22Rv1 (cell line): ENCODE measurements around the gene MACIR.

ENCODE experiments used
- H3K27ac ChIP-seq: fragments of 450-650 bp; 2 replicates; pipeline ENCODE4 v1.5.1; 2017
- CTCF ChIP-seq: fragments of 450-650 bp; IDR thresholded peaks from 2 replicates; pipeline ENCODE4 v1.5.1; 2017; ENCODE audit warnings: mild to moderate bottlenecking
- ZFX ChIP-seq: fragments of 450-650 bp; IDR thresholded peaks from 2 replicates; pipeline ENCODE4 v1.6.1; 2017; ENCODE audit warnings: antibody characterized with exemption, borderline replicate concordance

Gene MACIR, protein sequence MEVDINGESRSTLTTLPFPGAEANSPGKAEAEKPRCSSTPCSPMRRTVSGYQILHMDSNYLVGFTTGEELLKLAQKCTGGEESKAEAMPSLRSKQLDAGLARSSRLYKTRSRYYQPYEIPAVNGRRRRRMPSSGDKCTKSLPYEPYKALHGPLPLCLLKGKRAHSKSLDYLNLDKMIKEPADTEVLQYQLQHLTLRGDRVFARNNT

GRCh38 chr5:103258368-103258956 lies at the start of gene MACIR:
Gene MACIR (plus strand): TSS chr5:103258763. CDS start chr5:103275920, 17,157 bp downstream.
- H3K27ac ChIP-seq = peak within 1 kb of the TSS; percentile 86
- TF ChIP-seq CTCF (peak; percentile 13; the same call in 1 of the 2 replicates), ZFX (no peak)

DNA sequence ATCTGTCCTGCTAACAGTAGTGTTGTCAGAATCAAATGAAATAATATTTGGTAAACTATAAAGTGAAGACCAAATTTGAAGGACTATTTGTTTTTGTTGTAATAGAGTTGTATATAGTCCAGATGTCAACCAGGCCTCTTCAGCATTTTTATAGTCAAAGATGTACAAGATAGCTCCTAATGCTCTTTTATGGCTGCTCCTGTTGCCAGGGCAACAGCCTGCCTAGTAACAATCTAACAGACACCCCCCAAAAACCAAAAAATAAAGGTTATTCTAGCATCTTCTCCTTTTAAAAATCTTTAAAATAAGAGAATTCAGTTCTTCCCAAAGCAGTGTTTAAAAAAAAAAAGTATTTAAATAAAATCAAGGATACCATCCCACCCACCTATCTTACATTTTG lies 49.5 kb upstream of the MACIR start:
- no peak overlapping the region for H3K27ac ChIP-seq
- TF ChIP-seq CTCF = no peak
- no peak for TF ChIP-seq ZFX

- no peak overlapping the region for H3K27ac ChIP-seq
- TF ChIP-seq CTCF = no peak
- TF ChIP-seq ZFX = no peak
Observed at GRCh38 chr5:103210952-103211351, 47.6 kb upstream of the MACIR start.

DNA sequence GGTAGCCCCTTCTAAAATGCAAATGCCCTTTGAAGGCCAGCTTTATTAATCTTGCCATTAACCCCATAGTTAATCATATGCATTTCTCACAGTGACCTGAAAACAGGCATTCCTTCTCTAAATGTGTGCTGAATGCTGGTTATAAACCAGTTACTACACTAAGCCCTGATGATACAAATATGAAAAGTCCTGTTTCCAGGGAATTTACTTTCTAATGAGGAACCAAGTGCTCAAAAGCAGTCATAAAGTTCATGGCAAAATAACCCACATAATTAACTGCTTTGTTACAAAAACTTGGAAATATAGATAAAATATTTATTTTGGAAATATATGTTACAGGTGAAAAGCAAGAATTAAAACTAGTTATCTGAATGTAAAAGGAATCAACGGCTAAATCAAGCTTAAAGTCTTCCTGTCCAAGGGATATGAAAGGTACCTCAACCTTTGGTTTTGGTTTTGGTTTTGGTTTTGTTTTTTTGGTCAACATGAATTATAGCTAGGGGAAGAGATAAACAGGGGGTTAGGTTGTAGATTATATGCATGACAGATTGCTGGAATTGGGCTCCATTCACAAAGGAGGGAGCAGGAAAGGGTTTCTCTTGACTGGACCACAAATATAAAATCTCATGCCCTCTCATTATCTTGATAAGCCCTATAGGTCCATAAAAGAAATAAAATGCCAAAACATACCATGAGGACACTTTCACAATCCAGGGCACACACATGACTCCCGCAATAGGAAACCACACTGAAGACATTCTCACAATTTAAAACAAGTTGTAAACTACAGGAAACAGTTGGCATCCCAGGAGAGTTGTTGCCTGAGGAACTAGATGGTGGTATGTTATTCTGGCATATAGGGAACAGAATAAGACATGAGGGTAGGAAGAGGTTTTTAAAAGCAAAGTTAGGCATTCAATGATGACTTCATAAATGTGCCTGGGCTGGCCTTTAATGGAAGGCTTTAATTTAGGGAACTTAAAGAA lies 46.7 kb upstream of the MACIR start:
- H3K27ac ChIP-seq = no peak overlapping the region
- TF ChIP-seq ZFX = no peak
- TF ChIP-seq CTCF = no peak

GRCh38 chr5:103216137-103216536 lies 42.4 kb upstream of the MACIR start:
- no peak overlapping the region for H3K27ac ChIP-seq
- TF ChIP-seq ZFX (no peak), CTCF (no peak)

DNA sequence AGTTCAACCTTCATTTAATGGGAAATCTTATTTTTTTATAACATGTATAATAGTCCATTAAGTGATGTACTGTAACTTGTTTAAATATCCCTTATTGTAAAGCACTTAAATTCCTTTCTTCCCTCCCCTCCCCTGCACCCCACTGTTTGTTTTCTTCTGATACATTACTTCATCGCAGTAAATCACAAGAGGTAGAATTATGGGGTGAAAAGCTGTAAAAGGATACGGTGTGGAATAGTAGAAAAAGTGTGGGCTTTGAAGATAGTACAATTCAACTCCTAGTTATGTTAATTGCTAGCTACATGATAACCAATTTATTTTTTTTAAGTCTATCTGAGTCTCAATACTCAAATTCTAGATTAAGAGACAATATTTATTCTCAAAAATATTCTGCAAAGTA lies 41.9 kb upstream of the MACIR start:
- TF ChIP-seq CTCF (no peak), ZFX (no peak)
- H3K27ac ChIP-seq = no peak overlapping the region

DNA sequence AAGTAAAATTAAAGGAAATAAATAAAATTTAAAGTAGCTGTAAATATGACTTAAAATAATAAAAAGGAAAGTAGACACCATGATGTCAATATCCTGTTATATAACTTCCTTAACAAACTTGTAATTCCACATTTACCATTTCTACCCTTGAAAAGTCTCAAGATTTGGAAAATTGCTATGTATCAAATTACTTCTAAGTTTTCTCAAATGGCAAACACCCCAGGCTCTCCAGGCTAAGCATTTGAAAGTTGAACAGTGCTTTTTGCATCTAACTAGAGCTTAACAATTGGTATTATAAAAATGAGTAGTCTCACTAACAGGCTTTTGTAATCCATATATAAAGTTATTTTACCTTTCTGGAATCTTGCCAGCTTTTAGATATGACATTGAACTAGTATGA lies 41.5 kb upstream of the MACIR start:
- H3K27ac ChIP-seq = no peak overlapping the region
- TF ChIP-seq ZFX = no peak
- TF ChIP-seq CTCF = no peak
